ENCODE measurements around the gene PARD3B.

PARD3B gene

DNA sequence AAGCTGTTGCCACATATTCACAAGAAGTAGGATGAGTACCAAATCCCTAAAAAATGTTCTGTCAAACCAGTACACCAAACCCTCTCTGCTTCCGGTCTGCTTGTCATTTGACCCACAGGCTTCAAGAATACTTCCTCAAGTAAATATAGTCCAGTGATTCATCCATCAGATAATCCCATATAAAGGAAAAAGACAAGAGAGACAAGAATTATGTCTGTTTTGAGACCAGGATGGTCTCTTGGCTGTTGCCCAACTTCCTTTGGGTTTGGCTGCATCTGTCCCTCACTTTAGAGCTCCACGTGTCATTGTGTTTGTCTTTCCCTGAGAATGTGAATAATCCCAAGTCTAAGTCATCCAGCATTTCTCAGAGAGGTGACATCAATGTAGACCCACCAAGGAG is 1045.5 kb downstream of the PARD3B start:
- no peaks in the 10 kb centered on the region for H3K36me3 ChIP-seq
- no peaks in the 10 kb centered on the region for H3K4me1 ChIP-seq (ENCODE audit: control insufficient read depth in 1 of 2, insufficient read depth in 1 of 2, low read depth in 1 of 2, low read length in 1 of 2)
- TF ChIP-seq, protein P1, sequence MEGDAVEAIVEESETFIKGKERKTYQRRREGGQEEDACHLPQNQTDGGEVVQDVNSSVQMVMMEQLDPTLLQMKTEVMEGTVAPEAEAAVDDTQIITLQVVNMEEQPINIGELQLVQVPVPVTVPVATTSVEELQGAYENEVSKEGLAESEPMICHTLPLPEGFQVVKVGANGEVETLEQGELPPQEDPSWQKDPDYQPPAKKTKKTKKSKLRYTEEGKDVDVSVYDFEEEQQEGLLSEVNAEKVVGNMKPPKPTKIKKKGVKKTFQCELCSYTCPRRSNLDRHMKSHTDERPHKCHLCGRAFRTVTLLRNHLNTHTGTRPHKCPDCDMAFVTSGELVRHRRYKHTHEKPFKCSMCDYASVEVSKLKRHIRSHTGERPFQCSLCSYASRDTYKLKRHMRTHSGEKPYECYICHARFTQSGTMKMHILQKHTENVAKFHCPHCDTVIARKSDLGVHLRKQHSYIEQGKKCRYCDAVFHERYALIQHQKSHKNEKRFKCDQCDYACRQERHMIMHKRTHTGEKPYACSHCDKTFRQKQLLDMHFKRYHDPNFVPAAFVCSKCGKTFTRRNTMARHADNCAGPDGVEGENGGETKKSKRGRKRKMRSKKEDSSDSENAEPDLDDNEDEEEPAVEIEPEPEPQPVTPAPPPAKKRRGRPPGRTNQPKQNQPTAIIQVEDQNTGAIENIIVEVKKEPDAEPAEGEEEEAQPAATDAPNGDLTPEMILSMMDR (IDR thresholded peaks at IDR 0.05): no peak
- H3K9me3 ChIP-seq: no peaks in the 10 kb centered on the region
- no peaks in the 10 kb centered on the region for H3K27me3 ChIP-seq
- no peak overlapping the region for H3K4me3 ChIP-seq (ENCODE audit: low read depth in 1 of 2, low read length in 1 of 2)
- H3K27ac ChIP-seq: no peak overlapping the region

DNA sequence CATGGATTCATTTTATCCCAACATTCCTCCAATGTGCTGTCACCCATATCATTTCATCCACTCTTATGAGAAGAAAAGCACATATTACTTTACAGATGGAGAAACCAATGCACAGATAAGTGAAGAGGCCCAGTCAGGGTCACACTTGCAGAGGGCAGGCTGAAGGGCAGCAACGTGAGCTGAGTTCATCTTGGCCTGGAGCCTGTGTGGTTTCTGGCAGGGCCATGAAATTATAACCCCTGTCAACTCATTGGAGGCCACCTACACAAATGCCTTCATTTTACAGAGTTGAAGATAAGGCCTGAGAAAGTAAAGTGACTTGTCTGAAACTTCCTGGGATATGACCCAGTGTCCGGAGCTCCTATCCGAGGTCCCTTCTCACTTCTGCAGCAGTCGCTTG is 1048.6 kb downstream of the PARD3B start:
- no peaks in the 10 kb centered on the region for H3K9me3 ChIP-seq
- no peak overlapping the region for H3K27ac ChIP-seq
- H3K36me3 ChIP-seq: no peaks in the 10 kb centered on the region
- no peak overlapping the region for H3K4me3 ChIP-seq (ENCODE audit: low read depth in 1 of 2, low read length in 1 of 2)
- H3K27me3 ChIP-seq: peaks cover 3% of the 10 kb centered on the region
- TF ChIP-seq, protein P1 (IDR thresholded peaks at IDR 0.05): no peak
- H3K4me1 ChIP-seq (ENCODE audit: control insufficient read depth in 1 of 2, insufficient read depth in 1 of 2, low read depth in 1 of 2, low read length in 1 of 2): no peaks in the 10 kb centered on the region

DNA sequence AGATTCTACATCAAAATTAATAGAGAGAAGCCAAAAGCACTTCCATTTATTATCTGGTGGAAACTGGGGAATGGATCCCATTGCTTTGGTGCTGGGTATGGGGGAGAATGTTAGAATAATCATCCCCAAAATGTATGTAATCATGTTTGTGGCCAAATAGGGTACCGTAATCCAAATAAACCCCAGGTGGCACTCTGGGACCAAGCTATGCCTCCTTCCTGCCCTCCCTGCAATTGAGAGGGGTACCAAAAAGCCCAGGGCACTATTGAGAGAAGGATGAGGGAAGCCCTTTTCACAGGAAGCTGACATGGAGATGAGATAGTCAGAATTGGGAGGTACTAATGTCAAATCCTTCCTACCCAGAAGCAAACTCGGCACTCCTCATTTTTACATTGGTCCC is 1051.3 kb downstream of the PARD3B start:
- Histone ChIP-seq H3K9me3 (no peaks in the 10 kb centered on the region), H3K36me3 (no peaks in the 10 kb centered on the region), H3K27ac (no peak overlapping the region), H3K4me1 (ENCODE audit: control insufficient read depth in 1 of 2, insufficient read depth in 1 of 2, low read depth in 1 of 2, low read length in 1 of 2) (no peaks in the 10 kb centered on the region), H3K4me3 (ENCODE audit: low read depth in 1 of 2, low read length in 1 of 2) (no peak overlapping the region), H3K27me3 (peaks cover 3% of the 10 kb centered on the region)
- TF ChIP-seq, protein P1 (IDR thresholded peaks at IDR 0.05): no peak

DNA sequence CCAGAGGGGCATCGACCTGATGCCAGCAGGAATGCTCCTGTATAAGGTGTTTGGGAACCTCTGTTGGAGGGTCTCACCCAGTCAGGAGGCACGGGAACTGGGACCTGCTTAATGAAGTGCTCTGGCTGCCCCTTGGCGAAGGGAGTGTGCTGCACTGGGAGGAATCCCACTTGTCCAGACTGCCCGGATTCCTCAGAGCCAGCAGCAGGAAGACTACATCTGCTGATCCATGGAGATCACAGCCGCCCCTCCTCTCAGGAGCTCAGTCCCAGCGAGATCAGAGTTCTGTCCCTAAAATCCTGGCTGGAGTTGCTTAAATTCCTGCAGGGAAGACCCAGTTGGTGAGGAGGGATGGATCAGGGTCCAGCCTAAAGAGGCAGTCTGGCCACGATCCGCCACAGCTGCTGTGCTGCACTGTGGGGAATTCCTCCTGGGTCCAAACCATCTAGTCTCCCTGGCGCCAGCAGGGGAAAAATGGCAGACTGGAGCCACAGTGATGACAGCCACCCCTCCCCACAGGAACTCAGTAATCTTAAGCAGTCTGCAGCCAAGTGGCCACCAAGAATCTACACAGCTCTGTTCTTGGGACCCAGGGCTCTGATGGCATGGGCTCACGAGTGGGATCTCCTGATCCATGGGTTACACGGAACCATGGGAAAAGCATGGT is 1060.5 kb downstream of the PARD3B start:
- Histone ChIP-seq H3K4me3 (ENCODE audit: low read depth in 1 of 2, low read length in 1 of 2) (no peak overlapping the region), H3K4me1 (ENCODE audit: control insufficient read depth in 1 of 2, insufficient read depth in 1 of 2, low read depth in 1 of 2, low read length in 1 of 2) (no peaks in the 10 kb centered on the region), H3K36me3 (no peaks in the 10 kb centered on the region), H3K27me3 (peaks cover 30% of the 10 kb centered on the region), H3K9me3 (no peaks in the 10 kb centered on the region), H3K27ac (no peak overlapping the region)
- TF ChIP-seq, protein P1 (IDR thresholded peaks at IDR 0.05): no peak

DNA sequence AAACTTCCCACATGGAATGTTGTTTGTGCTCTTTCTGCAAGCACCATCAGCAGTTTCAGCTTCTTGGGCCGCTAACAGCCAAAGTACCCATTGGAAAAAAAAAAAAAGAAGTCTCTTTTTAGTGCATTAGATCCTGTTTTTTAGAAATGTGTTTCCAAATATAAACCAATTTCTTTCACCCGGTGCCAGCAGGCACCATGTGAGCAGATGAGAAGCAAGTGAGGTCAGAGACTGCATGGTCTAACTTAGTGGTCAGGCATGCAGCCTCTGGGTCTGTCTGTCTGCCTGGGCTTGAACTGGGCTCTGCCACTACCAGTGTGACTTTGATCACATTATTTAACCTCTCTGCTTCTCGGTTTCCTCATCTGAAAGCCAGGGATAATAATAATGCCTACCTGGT is 1061.9 kb downstream of the PARD3B start:
- Histone ChIP-seq H3K4me3 (ENCODE audit: low read depth in 1 of 2, low read length in 1 of 2) (no peak overlapping the region), H3K27me3 (peaks cover 44% of the 10 kb centered on the region), H3K9me3 (no peaks in the 10 kb centered on the region), H3K36me3 (no peaks in the 10 kb centered on the region), H3K4me1 (ENCODE audit: control insufficient read depth in 1 of 2, insufficient read depth in 1 of 2, low read depth in 1 of 2, low read length in 1 of 2) (no peaks in the 10 kb centered on the region), H3K27ac (no peak overlapping the region)
- TF ChIP-seq, protein P1 (IDR thresholded peaks at IDR 0.05): no peak
